NCI-H748 (cell line): ENCODE data around the gene AOC1.
A peak's percentile ranks its signal among the peaks of the same experiment; 100 is the strongest.

Experiments used
- DNase-seq: peaks from one replicate; lab custom pipeline; 2025; ENCODE audit not compliant: unreplicated experiment; lab: John Stamatoyannopoulos, UW

The AOC1 gene, protein sequence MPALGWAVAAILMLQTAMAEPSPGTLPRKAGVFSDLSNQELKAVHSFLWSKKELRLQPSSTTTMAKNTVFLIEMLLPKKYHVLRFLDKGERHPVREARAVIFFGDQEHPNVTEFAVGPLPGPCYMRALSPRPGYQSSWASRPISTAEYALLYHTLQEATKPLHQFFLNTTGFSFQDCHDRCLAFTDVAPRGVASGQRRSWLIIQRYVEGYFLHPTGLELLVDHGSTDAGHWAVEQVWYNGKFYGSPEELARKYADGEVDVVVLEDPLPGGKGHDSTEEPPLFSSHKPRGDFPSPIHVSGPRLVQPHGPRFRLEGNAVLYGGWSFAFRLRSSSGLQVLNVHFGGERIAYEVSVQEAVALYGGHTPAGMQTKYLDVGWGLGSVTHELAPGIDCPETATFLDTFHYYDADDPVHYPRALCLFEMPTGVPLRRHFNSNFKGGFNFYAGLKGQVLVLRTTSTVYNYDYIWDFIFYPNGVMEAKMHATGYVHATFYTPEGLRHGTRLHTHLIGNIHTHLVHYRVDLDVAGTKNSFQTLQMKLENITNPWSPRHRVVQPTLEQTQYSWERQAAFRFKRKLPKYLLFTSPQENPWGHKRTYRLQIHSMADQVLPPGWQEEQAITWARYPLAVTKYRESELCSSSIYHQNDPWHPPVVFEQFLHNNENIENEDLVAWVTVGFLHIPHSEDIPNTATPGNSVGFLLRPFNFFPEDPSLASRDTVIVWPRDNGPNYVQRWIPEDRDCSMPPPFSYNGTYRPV

DNA sequence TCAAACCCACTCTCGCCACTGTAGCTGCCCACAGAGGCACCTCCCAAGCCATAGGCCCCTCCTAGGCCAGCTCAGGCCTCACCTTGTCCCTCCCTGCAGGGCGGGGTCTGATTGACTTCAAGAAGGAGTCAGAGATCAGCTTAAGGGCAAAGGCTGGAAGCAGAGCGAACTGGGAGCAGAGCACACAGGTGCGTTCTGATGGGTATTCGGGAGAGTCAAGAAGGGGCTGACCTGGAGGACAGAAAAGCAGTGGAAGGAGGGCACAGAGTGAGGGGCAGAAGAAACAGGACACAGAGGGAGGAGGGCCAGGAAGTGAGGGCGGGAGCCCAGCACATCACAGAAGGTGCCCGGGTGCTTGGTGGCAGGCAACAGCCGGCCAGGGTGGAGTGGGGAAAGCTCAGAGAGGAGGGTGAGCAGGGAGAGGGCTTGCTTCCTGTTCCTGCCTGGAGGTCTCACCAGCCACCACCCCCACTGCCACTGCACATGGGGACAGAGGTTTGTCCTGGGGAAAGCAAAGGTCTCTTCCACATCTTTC, at the start of gene AOC1:
TSS of gene AOC1 (plus strand) at position 147 of the 535 bp plus-strand sequence. CDS start 3,954 bp downstream, outside the sequence.
- no peak for DNase-seq

DNA sequence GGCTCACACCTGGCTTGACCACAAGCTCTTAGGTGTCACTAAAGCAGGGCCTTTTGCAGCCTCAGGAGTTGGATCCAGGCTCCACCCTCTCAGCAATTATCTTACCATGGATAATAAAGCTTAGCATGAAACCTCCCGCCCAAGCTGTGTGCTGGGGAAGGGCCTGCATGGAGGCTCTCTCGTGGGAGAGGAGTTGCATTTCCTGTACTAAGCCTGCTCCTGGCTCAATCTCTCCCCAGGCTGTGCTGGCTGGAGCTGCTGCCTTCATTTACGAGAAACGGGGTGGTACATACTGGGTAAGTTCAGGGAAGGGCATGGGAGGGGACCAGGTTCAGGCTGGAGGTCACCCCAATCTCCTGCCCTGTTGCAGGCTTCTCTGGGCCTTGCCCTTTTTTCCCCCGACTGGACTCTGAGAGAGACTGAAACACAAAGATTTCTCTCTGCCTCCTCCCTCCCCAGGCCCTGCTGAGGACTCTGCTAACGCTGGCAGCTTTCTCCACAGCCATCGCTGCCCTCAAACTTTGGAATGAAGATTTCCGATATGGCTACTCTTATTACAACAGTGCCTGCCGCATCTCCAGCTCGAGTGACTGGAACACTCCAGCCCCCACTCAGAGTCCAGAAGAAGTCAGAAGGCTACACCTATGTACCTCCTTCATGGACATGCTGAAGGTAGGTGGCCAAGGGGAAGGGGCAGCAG, 49.0 kb upstream of the AOC1 start:
- DNase-seq, result peak; percentile 91

DNA sequence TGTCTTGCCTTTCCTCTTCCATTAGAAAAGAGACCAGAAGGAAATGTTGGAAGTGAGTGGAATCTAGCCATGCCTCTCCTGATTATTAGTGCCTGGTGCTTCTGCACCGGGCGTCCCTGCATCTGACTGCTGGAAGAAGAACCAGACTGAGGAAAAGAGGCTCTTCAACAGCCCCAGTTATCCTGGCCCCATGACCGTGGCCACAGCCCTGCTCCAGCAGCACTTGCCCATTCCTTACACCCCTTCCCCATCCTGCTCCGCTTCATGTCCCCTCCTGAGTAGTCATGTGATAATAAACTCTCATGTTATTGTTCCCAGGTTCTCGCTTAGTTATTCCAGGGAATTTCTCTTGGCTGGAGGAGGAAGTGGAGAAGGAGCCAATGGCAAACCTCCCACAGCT, 47.5 kb upstream of the AOC1 start:
- DNase-seq, result no peak

- DNase-seq, result no peak
These were observed 46.5 kb upstream of the AOC1 start for GRCh38 chr7:150805864-150806263.

GRCh38 chr7:150806454-150806853, 45.9 kb upstream of the AOC1 start:
- DNase-seq, result no peak

DNA sequence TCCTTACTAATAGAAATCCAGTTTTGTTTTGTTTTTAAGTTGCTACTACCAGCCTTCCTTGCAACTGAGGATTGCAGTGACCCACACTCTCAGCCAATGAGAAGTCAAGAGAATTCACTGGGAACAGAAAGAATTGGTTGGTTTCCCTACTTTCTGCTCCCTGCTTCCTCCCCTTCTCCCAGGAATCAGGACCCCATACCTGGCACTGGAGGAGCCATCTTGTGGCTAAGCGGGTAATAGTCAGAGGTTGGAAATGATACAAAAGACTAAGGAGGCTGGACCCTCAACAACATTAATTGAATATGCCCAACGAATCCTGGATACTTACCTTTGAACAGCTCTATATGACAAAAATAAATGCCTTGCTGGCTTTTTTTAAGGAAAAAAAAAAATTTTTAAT, 45.5 kb upstream of the AOC1 start:
- DNase-seq, result no peak

DNA sequence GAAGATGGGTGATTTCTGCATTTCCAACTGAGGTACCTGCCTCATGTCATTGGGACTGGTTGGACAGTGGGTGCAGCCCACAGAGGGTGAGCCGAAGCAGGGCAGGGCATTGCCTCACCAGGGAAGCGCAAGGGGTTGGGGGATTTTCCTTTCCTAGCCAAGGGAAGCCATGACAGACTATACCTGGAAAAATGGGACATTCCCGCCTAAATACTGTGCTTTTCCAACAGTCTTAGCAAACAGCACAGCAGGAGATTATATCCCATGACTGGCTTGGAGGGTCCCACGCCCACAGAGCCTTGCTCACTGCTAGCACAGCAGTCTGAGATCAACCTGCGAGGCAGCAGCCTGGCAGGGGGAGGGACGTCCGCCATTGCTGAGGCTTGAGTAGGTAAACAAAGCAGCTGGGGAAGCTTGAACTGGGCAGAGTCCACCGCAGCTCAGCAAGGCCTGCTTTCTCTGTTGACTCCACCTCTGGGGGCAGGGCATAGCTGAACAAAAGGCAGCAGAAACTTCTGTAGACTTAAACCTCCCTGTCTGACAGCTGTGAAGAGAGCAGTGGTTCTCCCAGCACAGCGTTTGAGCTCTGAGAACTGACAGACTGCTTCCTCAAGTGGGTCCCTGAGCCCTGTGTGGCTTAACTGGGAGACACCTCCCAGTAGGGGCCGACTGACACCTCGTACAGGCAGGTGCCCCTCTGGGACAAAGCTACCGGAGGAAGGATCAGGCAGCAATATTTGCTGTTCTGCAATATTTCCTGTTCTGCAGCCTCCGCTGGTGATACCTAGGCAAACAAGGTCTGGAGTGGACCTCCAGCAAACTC, 44.5 kb upstream of the AOC1 start:
- DNase-seq, result peak; percentile 75

DNA sequence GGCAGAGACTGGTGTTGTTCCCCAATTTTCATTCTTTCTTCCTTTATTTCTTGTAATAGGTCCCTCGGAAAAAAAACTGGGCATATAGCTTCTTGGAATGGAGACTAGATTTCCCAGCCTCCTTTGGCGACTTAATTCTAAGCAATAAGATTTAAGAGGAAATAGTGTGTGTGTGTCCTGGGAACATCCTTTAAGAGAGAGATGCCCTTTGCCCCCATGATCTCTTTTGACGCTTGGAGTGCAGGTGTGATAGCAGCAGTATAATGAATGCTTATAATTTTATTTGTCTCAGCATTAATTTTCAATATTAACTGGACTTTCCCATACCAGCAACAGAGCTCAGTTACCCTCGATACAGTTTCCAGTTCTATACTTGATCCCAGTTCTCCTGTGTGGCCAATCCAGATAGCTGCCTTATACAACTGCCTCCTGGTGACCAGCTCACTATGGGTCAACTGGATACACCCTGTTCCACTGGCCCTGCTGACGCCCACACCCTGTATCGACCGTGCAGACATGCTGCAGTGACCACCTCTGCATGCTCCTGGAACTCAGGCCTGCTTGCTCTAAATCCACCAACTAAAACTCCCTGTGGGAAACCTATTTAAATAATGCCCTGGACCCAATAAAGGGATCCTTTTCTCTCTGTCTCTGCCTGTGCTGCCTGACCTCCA, 37.9 kb upstream of the AOC1 start:
- DNase-seq, result no peak

DNA sequence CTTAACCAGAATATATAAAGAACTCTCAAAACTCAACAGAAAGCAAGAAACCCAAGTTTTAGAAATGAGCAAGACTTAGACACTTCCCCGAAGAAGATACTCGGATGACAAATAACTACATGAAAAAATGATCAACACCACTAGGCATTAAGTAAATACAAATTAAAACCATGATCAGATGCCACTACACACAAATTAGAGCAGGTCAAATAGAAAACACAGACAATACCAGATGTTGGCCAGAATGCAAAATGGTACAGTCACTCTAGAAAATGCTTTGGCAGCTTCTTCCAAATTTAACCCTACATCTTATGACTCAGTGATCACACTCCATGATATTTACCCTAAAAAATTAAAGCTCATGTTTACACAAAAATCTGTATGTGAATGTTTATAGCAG, 33.3 kb upstream of the AOC1 start:
- no peak for DNase-seq

DNA sequence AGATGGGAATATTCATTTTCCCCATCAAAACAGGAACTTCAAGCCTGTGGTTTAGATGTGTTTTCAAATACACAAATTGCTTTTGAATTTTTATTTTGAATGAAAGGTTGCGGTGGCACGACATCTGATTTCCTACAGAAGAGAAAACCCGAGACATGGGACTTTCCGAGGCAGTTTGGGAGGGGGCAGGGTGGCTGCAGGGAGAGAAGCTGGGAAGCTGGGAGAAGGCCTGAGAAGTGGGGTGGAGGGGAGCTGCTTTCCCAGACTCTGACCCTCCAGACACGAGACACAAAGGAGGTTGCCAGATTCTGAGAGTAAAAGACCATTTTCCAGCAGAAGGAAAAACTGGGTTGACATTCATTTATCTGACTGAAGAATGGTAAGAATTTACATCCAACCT, 32.2 kb upstream of the AOC1 start:
- no peak for DNase-seq

DNA sequence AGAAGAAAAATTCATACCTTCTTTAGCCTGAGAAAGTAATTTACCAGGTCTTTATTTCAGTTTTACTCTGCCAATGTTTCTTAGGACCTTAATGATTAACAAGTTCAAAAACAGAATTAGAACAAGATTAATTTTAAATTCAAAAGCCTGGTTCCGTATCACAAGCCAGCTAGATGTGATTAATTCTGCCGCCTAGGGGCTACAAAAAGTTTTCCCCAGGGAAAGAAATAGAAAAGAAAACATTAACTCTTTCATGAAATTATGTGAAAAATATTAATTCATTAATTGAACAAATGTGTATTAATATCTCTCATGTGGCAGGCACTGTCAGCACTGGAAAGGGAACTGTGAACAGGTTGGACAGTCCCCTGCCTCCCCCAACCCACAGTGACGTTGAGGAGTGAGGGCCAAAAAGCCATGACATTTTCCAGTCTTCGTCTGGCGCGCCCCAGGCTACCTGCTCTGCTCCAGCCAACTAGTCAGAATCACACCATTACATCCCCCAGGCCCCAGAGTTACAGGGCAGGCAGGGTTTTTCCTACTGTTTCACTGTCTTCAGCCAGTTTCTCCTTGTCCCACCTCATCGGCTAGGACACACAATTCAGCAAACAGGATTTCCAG, 31.6 kb upstream of the AOC1 start:
- DNase-seq, result no peak

- no peak for DNase-seq
These were observed 29.3 kb upstream of the AOC1 start for GRCh38 chr7:150823043-150823442.

DNA sequence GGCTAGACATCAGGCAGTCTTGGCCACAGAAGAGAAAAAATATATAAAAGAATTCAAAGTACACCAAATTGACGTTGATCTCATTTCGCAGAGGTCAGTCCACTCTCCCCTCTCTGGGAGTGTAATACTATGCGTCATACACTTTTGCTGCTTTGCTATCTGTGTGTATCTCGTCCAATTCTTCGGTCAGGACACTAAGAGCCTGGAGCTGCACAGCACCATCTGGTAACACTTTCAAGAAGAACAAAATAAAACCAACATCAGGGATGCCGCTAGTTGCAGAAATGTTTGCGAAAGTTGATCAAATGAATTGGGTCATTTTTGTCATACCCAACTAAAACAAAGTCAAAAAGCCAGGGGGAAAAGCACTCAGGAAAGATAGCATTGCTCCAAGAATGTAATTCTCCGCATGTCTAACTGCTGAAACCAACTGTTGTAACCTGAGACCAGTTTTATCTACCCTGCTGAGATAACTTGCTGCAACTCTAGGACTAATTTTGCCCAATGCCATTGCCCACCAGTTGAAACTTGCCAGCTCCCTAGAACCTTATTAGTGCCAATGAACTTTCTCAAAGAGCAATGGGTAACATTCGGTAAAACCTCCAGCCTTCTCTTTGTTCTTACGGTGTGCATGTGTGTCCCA, 28.7 kb upstream of the AOC1 start:
- no peak for DNase-seq

- no peak for DNase-seq
These were observed 27.7 kb upstream of the AOC1 start for GRCh38 chr7:150824379-150825177.

DNA sequence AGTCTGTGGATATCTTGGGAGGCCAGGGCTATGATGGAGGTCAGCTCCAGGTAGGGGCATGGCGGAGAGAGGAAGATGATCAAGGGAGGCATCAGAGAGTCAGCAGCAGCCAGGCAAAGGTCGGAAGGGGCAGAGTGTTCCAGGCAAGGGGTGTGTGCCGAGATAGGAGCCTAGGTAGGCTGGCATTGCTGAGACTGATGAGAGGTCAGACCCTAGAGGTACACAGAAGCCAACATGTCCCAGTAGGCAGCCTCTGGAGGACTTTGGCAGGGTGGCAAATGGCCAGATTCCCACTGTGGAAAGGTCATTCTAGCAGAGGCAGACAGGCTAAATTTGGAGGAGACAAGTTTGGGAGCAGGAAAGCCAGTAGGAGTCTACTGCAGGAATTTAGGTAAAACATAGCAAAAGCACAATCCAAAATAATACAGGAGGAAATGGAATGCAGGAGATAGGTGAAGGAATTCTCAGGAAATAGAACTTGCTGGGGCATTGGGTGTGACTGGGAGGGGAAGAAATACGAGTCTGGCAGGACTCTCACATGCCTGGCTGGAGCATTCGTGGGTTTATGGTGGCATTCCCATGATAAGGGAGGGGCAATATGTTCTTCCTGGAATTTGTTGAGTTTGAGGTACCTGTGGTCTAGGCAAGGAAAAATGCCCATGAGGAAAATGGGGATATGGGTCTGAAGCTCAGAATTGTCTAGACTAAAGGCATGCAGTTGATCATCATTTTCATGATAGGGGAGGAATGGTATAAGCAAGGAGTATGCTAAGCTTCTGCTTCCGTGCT, 26.1 kb upstream of the AOC1 start:
- DNase-seq, result no peak

DNA sequence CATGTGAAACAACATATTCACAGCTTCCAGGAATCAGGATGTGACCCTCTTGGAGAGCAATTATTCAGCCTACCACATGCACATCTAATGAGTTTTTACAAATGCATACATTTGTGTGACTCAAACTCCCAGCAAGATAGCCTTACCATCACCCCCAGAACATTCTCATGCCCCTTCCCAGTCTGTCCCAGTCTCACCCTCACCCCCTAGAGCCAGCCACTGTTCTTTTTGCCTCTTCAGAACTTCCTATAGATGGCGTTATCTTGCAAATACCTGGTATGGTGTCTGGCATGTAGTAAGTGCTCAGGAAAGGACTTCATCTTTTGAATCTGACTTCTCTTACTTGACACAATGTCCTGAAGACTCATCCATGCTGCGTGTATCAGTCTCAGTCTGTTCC, 23.9 kb upstream of the AOC1 start:
- DNase-seq, result no peak

- DNase-seq, result no peak
These were observed 22.9 kb upstream of the AOC1 start for GRCh38 chr7:150829426-150829825.

DNA sequence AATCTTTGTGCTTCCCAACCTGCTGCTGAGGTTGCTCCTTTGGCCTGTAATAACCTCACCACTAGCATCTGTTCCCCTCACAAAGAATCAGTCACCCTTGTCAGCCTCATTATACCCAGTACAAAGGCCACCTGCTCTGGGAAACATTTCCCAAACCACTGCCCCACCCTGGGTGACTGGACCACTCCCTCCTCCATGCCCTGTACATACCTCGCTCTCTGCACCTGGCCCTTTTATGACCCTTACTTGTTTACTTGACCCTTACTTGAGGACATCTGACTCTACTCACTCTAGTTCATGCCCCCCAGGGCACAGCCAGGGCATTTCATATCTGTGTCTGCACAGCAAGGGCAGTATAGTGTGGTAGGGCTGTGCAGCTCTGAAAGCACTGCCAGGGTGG, 21.4 kb upstream of the AOC1 start:
- peak; percentile 96 for DNase-seq
